ENCODE measurements around the gene DNMBP. TPM values are rescaled to one million over a fixed set of nuclear protein-coding genes. Genes with fewer than 3 reads are reported as not detected.
"Not testable (repeated sequence)": the region's sequence is repeated elsewhere in the genome, so short reads cannot be mapped to it uniquely, and the experiment has no call there.

DNMBP gene
- total and polyA plus RNA-seq, 11 donors: 3.9 to 11.5 (median 6.6) TPM

- Histone ChIP-seq H3K27ac (peak overlapping the region in 5 of 12 donors; percentile 30 to 49 (median 44)), H3K4me3 (no peak overlapping the region), H3K36me3 (peaks cover 0 to 46% (median 30%) of the 10 kb centered on the region in 9 donors), H3K4me1 (peaks cover 0 to 37% (median 17%) of the 10 kb centered on the region in 12 donors), H3K27me3 (no peaks in the 10 kb centered on the region), H3K9me3 (no peaks in the 10 kb centered on the region)
- TF ChIP-seq POLR2A (IDR thresholded peaks at IDR 0.05) (no peak), CTCF (IDR thresholded peaks at IDR 0.05) (no peak)
- 79 to 86% (median 83%) methylated on average over 4 of the region's 4 CpGs for WGBS, 4 donors
- DNase-seq: no peak
- intact Hi-C loops (cut with DNase I): loop anchor here in 1 of 10 donors (5.0 kb wide), 1 partner anchor 42 kb away; the partner anchor contains the start of gene DNMBP
- ATAC-seq: no peak
These were observed 44.0 kb downstream of the DNMBP start for GRCh38 chr10:99965700-99966099.

- Histone ChIP-seq H3K27ac (no peak overlapping the region), H3K4me1 (peaks cover 0 to 37% (median 17%) of the 10 kb centered on the region in 12 donors), H3K36me3 (peaks cover 0 to 37% (median 21%) of the 10 kb centered on the region in 9 donors), H3K9me3 (no peaks in the 10 kb centered on the region), H3K27me3 (no peaks in the 10 kb centered on the region), H3K4me3 (no peak overlapping the region)
- WGBS, 4 donors: 94 to 99% (median 97%) methylated on average over 7 of the region's 7 CpGs
- intact Hi-C loops (cut with DNase I): loop anchor here in 1 of 10 donors (5.0 kb wide), 1 partner anchor 43 kb away; the partner anchor contains the start of gene DNMBP
- TF ChIP-seq POLR2A (IDR thresholded peaks at IDR 0.05) (no peak), CTCF (IDR thresholded peaks at IDR 0.05) (peak in 1 of 12 donors; percentile 27)
- ATAC-seq (no peak), DNase-seq (no peak)
These were observed 45.0 kb downstream of the DNMBP start for GRCh38 chr10:99964791-99965190.

- H3K4me3 ChIP-seq; H3K27me3 ChIP-seq; H3K9me3 ChIP-seq; DNase-seq; intact Hi-C loops (cut with DNase I): not testable (repeated sequence)
- peak in 3 of 4 donors; percentile 76 to 87 (median 82) for ATAC-seq
- Histone ChIP-seq H3K27ac (peak overlapping the region in 6 of 12 donors; percentile 24 to 70 (median 42)), H3K4me1 (peaks cover 0 to 37% (median 17%) of the 10 kb centered on the region in 12 donors), H3K36me3 (peaks cover 0 to 25% (median 10%) of the 10 kb centered on the region in 9 donors)
- 45 to 74% (median 53%) methylated on average over 3 to 4 of the region's 7 CpGs for WGBS, 4 donors
These were observed 46.1 kb downstream of the DNMBP start for GRCh38 chr10:99963467-99964165.

GRCh38 chr10:99958806-99959205 lies 50.9 kb downstream of the DNMBP start:
- 90 to 93% (median 92%) methylated on average over 6 of the region's 6 CpGs for WGBS, 4 donors
- DNase-seq: no peak
- H3K9me3 ChIP-seq: no peaks in the 10 kb centered on the region
- H3K27ac ChIP-seq: peak overlapping the region in 1 of 12 donors; percentile 10
- no peak for ATAC-seq
- peaks cover 0 to 13% (median 2%) of the 10 kb centered on the region in 12 donors for H3K4me1 ChIP-seq
- intact Hi-C loops (cut with DNase I): no loop called here
- peaks cover 0 to 35% (median 24%) of the 10 kb centered on the region in 9 donors for H3K36me3 ChIP-seq
- no peak overlapping the region for H3K4me3 ChIP-seq
- H3K27me3 ChIP-seq: no peaks in the 10 kb centered on the region
- TF ChIP-seq POLR2A (IDR thresholded peaks at IDR 0.05) (no peak), CTCF (IDR thresholded peaks at IDR 0.05) (no peak)
